GM23338 (cell line): ENCODE results near the gene PLA2R1. TPM values are rescaled to one million over a fixed set of nuclear protein-coding genes. Genes with fewer than 3 reads are reported as not detected.

Experiments used
- ATAC-seq: fragments of 200-7000 bp; cut with Tn5 transposase; 3 replicates; pipeline ENCODE4 v1.9.1; 2020
- DNase-seq: peaks from one replicate; pipeline ENCODE4 v3.0.0-alpha.2; 2015; ENCODE audit warnings: low spot score
- H2AFZ ChIP-seq: fragments of 200-600 bp; sonication (generic); 2 replicates; pipeline ENCODE4 v1.8.0; 2016; ENCODE audit warnings: antibody characterized with exemption, mild to moderate bottlenecking, moderate library complexity
- H3F3A ChIP-seq: fragments of 200-600 bp; sonication (generic); replicated peaks from 2 replicates; pipeline ENCODE4 v1.8.0; 2017; ENCODE audit warnings: antibody characterized with exemption, mixed run types, low read depth
- H3K27ac ChIP-seq: fragments of 200-600 bp; sonication (generic); 2 replicates; pipeline ENCODE4 v1.6.1; 2016; ENCODE audit warnings: low read depth
- H3K27me3 ChIP-seq: fragments of 200-600 bp; sonication (generic); 2 replicates; pipeline ENCODE4 v1.8.0; 2016; ENCODE audit warnings: mild to moderate bottlenecking, mixed run types, moderate library complexity; ENCODE audit not compliant: insufficient read depth
- H3K36me3 ChIP-seq: fragments of 200-600 bp; sonication (generic); 2 replicates; pipeline ENCODE4 v1.8.0; 2016; ENCODE audit warnings: mild to moderate bottlenecking; ENCODE audit not compliant: insufficient read depth
- H3K4me1 ChIP-seq: fragments of 200-600 bp; sonication (generic); 2 replicates; pipeline ENCODE4 v1.8.0; 2016; ENCODE audit warnings: mild to moderate bottlenecking, moderate library complexity; ENCODE audit not compliant: insufficient read depth
- H3K4me2 ChIP-seq: fragments of 200-600 bp; sonication (generic); 2 replicates; pipeline ENCODE4 v1.7.1; 2017; ENCODE audit warnings: mixed run types
- H3K4me3 ChIP-seq: fragments of 200-600 bp; sonication (generic); 2 replicates; pipeline ENCODE4 v1.6.1; 2016; ENCODE audit warnings: mixed run types
- H3K79me2 ChIP-seq: fragments of 200-600 bp; sonication (generic); replicated peaks from 2 replicates; pipeline ENCODE4 v1.8.0; 2017; ENCODE audit warnings: mild to moderate bottlenecking; ENCODE audit not compliant: insufficient read depth
- H3K9me2 ChIP-seq: fragments of 200-600 bp; sonication (generic); 2 replicates; pipeline ENCODE4 v1.8.0; 2017; ENCODE audit not compliant: insufficient read depth
- H4K20me1 ChIP-seq: fragments of 200-600 bp; sonication (generic); replicated peaks from 2 replicates; pipeline ENCODE4 v1.8.0; 2017; ENCODE audit warnings: mild to moderate bottlenecking; ENCODE audit not compliant: insufficient read depth
- H3K27ac Mint-ChIP-seq: 2 replicates; pipeline ENCODE4 v1.8.0; 2020; ENCODE audit warnings: inconsistent platforms, mild to moderate bottlenecking, moderate library complexity, mixed read lengths
- H3K27me3 Mint-ChIP-seq: 3 replicates; pipeline ENCODE4 v1.8.0; 2022; ENCODE audit warnings: low read depth, mild to moderate bottlenecking, moderate library complexity, mixed read lengths, inconsistent platforms; ENCODE audit not compliant: insufficient read depth, poor library complexity
- H3K36me3 Mint-ChIP-seq: 3 replicates; pipeline ENCODE4 v1.8.0; 2021; ENCODE audit warnings: low read depth, mild to moderate bottlenecking, inconsistent platforms, moderate library complexity, mixed read lengths
- H3K4me1 Mint-ChIP-seq: 3 replicates; pipeline ENCODE4 v1.8.0; 2020; ENCODE audit warnings: mild to moderate bottlenecking, inconsistent platforms, mixed read lengths
- H3K4me3 Mint-ChIP-seq: 3 replicates; pipeline ENCODE4 v1.8.0; 2021; ENCODE audit warnings: moderate library complexity, mild to moderate bottlenecking, inconsistent platforms, mixed read lengths
- H3K9me3 Mint-ChIP-seq: 3 replicates; pipeline ENCODE4 v1.8.0; 2020; ENCODE audit warnings: moderate library complexity, mild to moderate bottlenecking, inconsistent platforms, mixed read lengths
- CREB1 ChIP-seq: fragments of 250-450 bp; sonication (Bioruptor Pico); IDR thresholded peaks from 2 replicates; pipeline ENCODE4 v1.5.0; 2020; ENCODE audit warnings: low read depth, mild to moderate bottlenecking, moderate library complexity
- ETS1 ChIP-seq: IDR thresholded peaks from 2 replicates; pipeline ENCODE4 v1.6.1; 2016; ENCODE audit warnings: antibody characterized with exemption
- EZH2 ChIP-seq: fragments of 200-600 bp; sonication (generic); IDR thresholded peaks from one replicate; pipeline ENCODE4 v1.8.0; 2017; ENCODE audit warnings: antibody characterized with exemption, mild to moderate bottlenecking, low read depth; ENCODE audit not compliant: unreplicated experiment
- EZH2phosphoT487 ChIP-seq: fragments of 200-600 bp; sonication (generic); IDR thresholded peaks from one replicate; pipeline ENCODE4 v1.8.1; 2018; ENCODE audit warnings: antibody characterized with exemption; ENCODE audit not compliant: unreplicated experiment
- JUNB ChIP-seq: IDR thresholded peaks from one replicate; pipeline ENCODE4 v1.6.1; 2016; ENCODE audit warnings: antibody characterized with exemption; ENCODE audit not compliant: unreplicated experiment
- NANOG ChIP-seq: IDR thresholded peaks from 2 replicates; pipeline ENCODE4 v1.6.1; 2016; ENCODE audit warnings: antibody characterized with exemption, borderline replicate concordance
- POLR2AphosphoS5 ChIP-seq: IDR thresholded peaks from 2 replicates; pipeline ENCODE4 v1.6.1; 2016; ENCODE audit warnings: antibody characterized with exemption, low read depth
- REST ChIP-seq: IDR thresholded peaks from one replicate; pipeline ENCODE4 v1.6.1; 2018; ENCODE audit warnings: antibody characterized with exemption; ENCODE audit not compliant: unreplicated experiment
- STAT1 ChIP-seq: IDR thresholded peaks from one replicate; pipeline ENCODE4 v1.6.1; 2016; ENCODE audit warnings: antibody characterized with exemption; ENCODE audit not compliant: unreplicated experiment
- ZNF114 ChIP-seq: fragments of 250-450 bp; sonication (Bioruptor Pico); IDR thresholded peaks from 2 replicates; pipeline ENCODE4 v1.5.0; 2020; ENCODE audit warnings: mild to moderate bottlenecking, moderate library complexity
- ZNF331 ChIP-seq: fragments of 250-450 bp; sonication (Bioruptor Pico); IDR thresholded peaks from 2 replicates; pipeline ENCODE4 v1.5.0; 2020; ENCODE audit warnings: low read depth, mild to moderate bottlenecking, moderate library complexity
- polyA plus RNA-seq: library from polyadenylated mRNA; unstranded; fragments of >200 nt; fragmentation: Nextera tagmentation; extraction: Ambion mirVana; gene quantifications from 2 replicates; pipeline ENCODE4 v1.2.1, GENCODE V29; 2016
- total RNA-seq: library from RNA; depleted of rRNA; stranded (reverse); fragments of >200 nt; shearing (Covaris generic); gene quantifications from 2 replicates; pipeline ENCODE4 v1.2.3, GENCODE V29; 2014
- TF ChIP-seq, protein P1 (sequence below): fragments of 250-450 bp; sonication (Bioruptor Pico); IDR thresholded peaks from 2 replicates; pipeline ENCODE4 v1.5.0; 2020; ENCODE audit warnings: mild to moderate bottlenecking, moderate library complexity
- TF ChIP-seq, protein P2 (sequence below), 2 experiments: fragments of 200-600 bp in 1 of 2; sonication (generic) in 1 of 2; conservative IDR thresholded peaks; 2 replicates each; pipeline versions ENCODE4 v1.5.1 to v1.6.1; 2016 to 2017; ENCODE audit warnings: antibody characterized with exemption in 2 of 2, low read depth in 2 of 2, mild to moderate bottlenecking in 2 of 2, moderate library complexity in 1 of 2

Gene PLA2R1
- total and polyA plus RNA-seq, 2 experiments from 2014 or later: 0.57 to 1.2 TPM

DNA sequence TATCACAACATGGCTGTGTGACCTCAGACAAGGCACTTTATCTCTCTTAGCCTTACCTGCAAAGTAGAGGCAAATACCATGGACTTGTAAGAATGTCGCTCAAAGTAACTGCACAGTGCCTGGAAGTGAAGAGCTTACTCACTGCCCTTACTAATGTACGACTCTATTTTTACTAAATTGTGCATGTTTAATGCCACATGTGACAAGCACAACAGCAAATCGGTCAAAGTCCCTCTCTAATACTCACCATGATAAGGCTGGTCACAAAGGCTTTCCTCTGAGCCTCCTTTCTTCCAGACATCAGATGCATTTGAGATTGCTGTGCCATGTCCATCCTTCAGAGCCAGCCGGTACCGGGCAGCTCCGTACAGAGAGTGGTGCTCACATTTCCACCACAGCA is 164.0 kb downstream of the PLA2R1 start:
- no peaks in the 10 kb centered on the region for H3F3A ChIP-seq
- Mint-ChIP-seq H3K4me1 (peaks cover 19% of the 10 kb centered on the region), H3K27me3 (peaks cover 12% of the 10 kb centered on the region), H3K9me3 (no peaks in the 10 kb centered on the region), H3K27ac (no peak overlapping the region), H3K36me3 (no peaks in the 10 kb centered on the region), H3K4me3 (no peak overlapping the region)
- no peaks in the 10 kb centered on the region for H3K9me2 ChIP-seq
- ATAC-seq: no peak
- no peaks in the 10 kb centered on the region for H3K79me2 ChIP-seq
- H2AFZ ChIP-seq: no peak overlapping the region
- peaks cover 4% of the 10 kb centered on the region; the same call in 1 of the 2 replicates for H4K20me1 ChIP-seq
- H3K4me1 ChIP-seq: peaks cover 11% of the 10 kb centered on the region
- peaks cover 16% of the 10 kb centered on the region for H3K27me3 ChIP-seq
- H3K27ac ChIP-seq: no peak overlapping the region
- no peak overlapping the region for H3K4me3 ChIP-seq
- no peak overlapping the region for H3K4me2 ChIP-seq
- DNase-seq: no peak
- no peaks in the 10 kb centered on the region for H3K36me3 ChIP-seq
- TF ChIP-seq, protein P1, sequence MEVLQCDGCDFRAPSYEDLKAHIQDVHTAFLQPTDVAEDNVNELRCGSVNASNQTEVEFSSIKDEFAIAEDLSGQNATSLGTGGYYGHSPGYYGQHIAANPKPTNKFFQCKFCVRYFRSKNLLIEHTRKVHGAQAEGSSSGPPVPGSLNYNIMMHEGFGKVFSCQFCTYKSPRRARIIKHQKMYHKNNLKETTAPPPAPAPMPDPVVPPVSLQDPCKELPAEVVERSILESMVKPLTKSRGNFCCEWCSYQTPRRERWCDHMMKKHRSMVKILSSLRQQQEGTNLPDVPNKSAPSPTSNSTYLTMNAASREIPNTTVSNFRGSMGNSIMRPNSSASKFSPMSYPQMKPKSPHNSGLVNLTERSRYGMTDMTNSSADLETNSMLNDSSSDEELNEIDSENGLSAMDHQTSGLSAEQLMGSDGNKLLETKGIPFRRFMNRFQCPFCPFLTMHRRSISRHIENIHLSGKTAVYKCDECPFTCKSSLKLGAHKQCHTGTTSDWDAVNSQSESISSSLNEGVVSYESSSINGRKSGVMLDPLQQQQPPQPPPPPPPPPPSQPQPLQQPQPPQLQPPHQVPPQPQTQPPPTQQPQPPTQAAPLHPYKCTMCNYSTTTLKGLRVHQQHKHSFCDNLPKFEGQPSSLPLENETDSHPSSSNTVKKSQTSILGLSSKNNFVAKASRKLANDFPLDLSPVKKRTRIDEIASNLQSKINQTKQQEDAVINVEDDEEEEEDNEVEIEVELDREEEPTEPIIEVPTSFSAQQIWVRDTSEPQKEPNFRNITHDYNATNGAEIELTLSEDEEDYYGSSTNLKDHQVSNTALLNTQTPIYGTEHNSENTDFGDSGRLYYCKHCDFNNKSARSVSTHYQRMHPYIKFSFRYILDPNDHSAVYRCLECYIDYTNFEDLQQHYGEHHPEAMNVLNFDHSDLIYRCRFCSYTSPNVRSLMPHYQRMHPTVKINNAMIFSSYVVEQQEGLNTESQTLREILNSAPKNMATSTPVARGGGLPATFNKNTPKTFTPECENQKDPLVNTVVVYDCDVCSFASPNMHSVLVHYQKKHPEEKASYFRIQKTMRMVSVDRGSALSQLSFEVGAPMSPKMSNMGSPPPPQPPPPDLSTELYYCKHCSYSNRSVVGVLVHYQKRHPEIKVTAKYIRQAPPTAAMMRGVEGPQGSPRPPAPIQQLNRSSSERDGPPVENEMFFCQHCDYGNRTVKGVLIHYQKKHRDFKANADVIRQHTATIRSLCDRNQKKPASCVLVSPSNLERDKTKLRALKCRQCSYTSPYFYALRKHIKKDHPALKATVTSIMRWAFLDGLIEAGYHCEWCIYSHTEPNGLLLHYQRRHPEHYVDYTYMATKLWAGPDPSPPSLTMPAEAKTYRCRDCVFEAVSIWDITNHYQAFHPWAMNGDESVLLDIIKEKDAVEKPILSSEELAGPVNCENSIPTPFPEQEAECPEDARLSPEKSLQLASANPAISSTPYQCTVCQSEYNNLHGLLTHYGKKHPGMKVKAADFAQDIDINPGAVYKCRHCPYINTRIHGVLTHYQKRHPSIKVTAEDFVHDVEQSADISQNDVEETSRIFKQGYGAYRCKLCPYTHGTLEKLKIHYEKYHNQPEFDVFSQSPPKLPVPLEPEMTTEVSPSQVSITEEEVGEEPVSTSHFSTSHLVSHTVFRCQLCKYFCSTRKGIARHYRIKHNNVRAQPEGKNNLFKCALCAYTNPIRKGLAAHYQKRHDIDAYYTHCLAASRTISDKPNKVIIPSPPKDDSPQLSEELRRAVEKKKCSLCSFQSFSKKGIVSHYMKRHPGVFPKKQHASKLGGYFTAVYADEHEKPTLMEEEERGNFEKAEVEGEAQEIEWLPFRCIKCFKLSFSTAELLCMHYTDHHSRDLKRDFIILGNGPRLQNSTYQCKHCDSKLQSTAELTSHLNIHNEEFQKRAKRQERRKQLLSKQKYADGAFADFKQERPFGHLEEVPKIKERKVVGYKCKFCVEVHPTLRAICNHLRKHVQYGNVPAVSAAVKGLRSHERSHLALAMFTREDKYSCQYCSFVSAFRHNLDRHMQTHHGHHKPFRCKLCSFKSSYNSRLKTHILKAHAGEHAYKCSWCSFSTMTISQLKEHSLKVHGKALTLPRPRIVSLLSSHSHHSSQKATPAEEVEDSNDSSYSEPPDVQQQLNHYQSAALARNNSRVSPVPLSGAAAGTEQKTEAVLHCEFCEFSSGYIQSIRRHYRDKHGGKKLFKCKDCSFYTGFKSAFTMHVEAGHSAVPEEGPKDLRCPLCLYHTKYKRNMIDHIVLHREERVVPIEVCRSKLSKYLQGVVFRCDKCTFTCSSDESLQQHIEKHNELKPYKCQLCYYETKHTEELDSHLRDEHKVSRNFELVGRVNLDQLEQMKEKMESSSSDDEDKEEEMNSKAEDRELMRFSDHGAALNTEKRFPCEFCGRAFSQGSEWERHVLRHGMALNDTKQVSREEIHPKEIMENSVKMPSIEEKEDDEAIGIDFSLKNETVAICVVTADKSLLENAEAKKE (CRISPR knock-in tag): no peak
- TF ChIP-seq EZH2phosphoT487 (no peak), ZNF114 (no peak), STAT1 (no peak), JUNB (no peak), ZNF331 (CRISPR knock-in tag) (no peak), POLR2AphosphoS5 (no peak), EZH2 (no peak), CREB1 (CRISPR knock-in tag) (no peak), ETS1 (no peak), NANOG (no peak), REST (no peak)
- TF ChIP-seq, protein P2, sequence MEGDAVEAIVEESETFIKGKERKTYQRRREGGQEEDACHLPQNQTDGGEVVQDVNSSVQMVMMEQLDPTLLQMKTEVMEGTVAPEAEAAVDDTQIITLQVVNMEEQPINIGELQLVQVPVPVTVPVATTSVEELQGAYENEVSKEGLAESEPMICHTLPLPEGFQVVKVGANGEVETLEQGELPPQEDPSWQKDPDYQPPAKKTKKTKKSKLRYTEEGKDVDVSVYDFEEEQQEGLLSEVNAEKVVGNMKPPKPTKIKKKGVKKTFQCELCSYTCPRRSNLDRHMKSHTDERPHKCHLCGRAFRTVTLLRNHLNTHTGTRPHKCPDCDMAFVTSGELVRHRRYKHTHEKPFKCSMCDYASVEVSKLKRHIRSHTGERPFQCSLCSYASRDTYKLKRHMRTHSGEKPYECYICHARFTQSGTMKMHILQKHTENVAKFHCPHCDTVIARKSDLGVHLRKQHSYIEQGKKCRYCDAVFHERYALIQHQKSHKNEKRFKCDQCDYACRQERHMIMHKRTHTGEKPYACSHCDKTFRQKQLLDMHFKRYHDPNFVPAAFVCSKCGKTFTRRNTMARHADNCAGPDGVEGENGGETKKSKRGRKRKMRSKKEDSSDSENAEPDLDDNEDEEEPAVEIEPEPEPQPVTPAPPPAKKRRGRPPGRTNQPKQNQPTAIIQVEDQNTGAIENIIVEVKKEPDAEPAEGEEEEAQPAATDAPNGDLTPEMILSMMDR (conservative IDR thresholded peaks at IDR 0.05; ENCODE audit: low read depth in 2 of 2): no peak
